Prostate gland (tissue), 2 donors: Measurements from ENCODE around the gene BMP8B.
"Not testable (repeated sequence)": the region's sequence is repeated elsewhere in the genome, so short reads cannot be mapped to it uniquely, and the experiment has no call there.

Experiments used
- POLR2A ChIP-seq: fragments of 450-650 bp; IDR thresholded peaks from one replicate; pipeline ENCODE4 v1.6.1; 2016; ENCODE audit warnings: antibody characterized with exemption, mild to moderate bottlenecking
- TF ChIP-seq, protein P1 (sequence below), 4 experiments: fragments of 200-600 bp in 2 of 4; fragments of 450-650 bp in 2 of 4; sonication (generic) in 2 of 4; IDR thresholded peaks; 1 replicate in 3 of 4; 2 replicates in 1 of 4; pipeline ENCODE4 v1.5.1; 2016 to 2019; ENCODE audit warnings: antibody characterized with exemption in 4 of 4, mild to moderate bottlenecking in 2 of 4, moderate library complexity in 2 of 4

DNA sequence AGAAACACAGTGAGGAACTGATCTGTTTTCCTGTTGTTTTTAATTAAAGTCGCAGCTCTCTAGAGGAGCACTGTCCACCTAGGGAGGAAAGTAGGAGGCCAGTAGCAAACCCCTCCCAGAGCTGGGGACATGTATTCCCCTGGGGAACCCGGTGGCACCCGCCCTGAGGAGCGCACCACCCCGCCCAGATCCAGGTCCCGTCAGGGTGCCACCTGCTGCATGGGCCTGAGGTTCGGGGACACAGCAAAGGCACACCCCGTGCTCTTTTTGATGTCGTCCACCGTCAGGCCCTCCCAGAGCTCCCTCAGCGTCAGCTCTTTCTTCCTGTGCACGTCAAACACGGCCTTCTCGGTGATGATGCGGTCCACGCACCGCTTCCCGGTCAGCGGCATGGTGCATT lies 19.2 kb downstream of the BMP8B start:
- TF ChIP-seq, protein P1, sequence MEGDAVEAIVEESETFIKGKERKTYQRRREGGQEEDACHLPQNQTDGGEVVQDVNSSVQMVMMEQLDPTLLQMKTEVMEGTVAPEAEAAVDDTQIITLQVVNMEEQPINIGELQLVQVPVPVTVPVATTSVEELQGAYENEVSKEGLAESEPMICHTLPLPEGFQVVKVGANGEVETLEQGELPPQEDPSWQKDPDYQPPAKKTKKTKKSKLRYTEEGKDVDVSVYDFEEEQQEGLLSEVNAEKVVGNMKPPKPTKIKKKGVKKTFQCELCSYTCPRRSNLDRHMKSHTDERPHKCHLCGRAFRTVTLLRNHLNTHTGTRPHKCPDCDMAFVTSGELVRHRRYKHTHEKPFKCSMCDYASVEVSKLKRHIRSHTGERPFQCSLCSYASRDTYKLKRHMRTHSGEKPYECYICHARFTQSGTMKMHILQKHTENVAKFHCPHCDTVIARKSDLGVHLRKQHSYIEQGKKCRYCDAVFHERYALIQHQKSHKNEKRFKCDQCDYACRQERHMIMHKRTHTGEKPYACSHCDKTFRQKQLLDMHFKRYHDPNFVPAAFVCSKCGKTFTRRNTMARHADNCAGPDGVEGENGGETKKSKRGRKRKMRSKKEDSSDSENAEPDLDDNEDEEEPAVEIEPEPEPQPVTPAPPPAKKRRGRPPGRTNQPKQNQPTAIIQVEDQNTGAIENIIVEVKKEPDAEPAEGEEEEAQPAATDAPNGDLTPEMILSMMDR (IDR thresholded peaks at IDR 0.05): not testable (repeated sequence)
- not testable (repeated sequence) for TF ChIP-seq POLR2A
